ENCODE results near the gene AIDA. TPM values are rescaled to one million over a fixed set of nuclear protein-coding genes. Genes with fewer than 3 reads are reported as not detected.

The AIDA gene
- total and polyA plus RNA-seq, 2 donors (not counting 1 experiment from before 2014, with no cell fraction given) = 67.9 to 153 TPM

DNA sequence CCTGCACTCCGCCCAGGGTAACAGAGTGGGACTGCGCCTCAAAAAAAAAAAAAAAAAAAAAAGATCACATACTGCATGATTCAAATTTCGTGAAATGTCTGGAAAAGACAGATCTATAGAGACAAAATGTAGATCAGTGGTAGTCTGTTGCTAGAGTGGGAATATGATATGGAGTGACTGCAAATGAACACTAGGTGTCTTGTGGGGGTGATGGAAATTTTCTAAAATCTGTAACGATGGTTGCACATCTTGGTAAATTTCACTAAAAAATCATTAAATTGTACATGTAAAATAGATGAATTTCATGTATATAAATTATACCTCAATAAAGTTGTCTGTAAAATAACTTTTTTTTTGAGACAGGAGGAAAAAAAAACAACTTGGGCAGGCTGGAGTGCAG is 5.5 kb downstream of the AIDA start:
- H3K4me1 ChIP-seq (ENCODE audit: control insufficient read depth, extremely low read depth, insufficient read depth, low read length) = peaks cover 3% of the 10 kb centered on the region
- TF ChIP-seq EZH2 (IDR thresholded peaks at IDR 0.05; ENCODE audit: low read length, missing control alignments) = no peak
- TF ChIP-seq, protein P1, sequence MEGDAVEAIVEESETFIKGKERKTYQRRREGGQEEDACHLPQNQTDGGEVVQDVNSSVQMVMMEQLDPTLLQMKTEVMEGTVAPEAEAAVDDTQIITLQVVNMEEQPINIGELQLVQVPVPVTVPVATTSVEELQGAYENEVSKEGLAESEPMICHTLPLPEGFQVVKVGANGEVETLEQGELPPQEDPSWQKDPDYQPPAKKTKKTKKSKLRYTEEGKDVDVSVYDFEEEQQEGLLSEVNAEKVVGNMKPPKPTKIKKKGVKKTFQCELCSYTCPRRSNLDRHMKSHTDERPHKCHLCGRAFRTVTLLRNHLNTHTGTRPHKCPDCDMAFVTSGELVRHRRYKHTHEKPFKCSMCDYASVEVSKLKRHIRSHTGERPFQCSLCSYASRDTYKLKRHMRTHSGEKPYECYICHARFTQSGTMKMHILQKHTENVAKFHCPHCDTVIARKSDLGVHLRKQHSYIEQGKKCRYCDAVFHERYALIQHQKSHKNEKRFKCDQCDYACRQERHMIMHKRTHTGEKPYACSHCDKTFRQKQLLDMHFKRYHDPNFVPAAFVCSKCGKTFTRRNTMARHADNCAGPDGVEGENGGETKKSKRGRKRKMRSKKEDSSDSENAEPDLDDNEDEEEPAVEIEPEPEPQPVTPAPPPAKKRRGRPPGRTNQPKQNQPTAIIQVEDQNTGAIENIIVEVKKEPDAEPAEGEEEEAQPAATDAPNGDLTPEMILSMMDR (conservative IDR thresholded peaks at IDR 0.05 in 1 of 2, IDR thresholded peaks at IDR 0.05 in 1 of 2; ENCODE audit: low read depth in 1 of 2, low read length in 2 of 2) = no peak
- no peaks in the 10 kb centered on the region for H4K20me1 ChIP-seq (ENCODE audit: control insufficient read depth, extremely low read depth, insufficient read depth, low read length)
- no peak overlapping the region for H3K4me3 ChIP-seq (replicated peaks in 1 of 4; ENCODE audit: control extremely low read depth in 1 of 4, insufficient read depth in 1 of 4, low read depth in 3 of 4, low read length in 4 of 4)
- H3K4me2 ChIP-seq (ENCODE audit: extremely low read depth, insufficient read depth, low read length) = no peak overlapping the region
- H3K27ac ChIP-seq (ENCODE audit: insufficient read depth, low read length) = no peak overlapping the region
- H3K9me3 ChIP-seq (ENCODE audit: control insufficient read depth, insufficient read depth, low read depth, low read length) = no peaks in the 10 kb centered on the region
- no peak overlapping the region for H3K9ac ChIP-seq (ENCODE audit: insufficient read depth, low read length)
- no peaks in the 10 kb centered on the region for H3K27me3 ChIP-seq (ENCODE audit: control insufficient read depth, insufficient read depth, low read length)
- no peaks in the 10 kb centered on the region for H3K36me3 ChIP-seq (ENCODE audit: control insufficient read depth, insufficient read depth, low read length)
- H3K79me2 ChIP-seq (ENCODE audit: control insufficient read depth, insufficient read depth, low read length) = peaks cover 80% of the 10 kb centered on the region
- no peak overlapping the region for H2AFZ ChIP-seq (ENCODE audit: low read length)
- no peak for DNase-seq (ENCODE audit: low read depth in 2 of 2)

- TF ChIP-seq, protein P1 (conservative IDR thresholded peaks at IDR 0.05 in 1 of 2, IDR thresholded peaks at IDR 0.05 in 1 of 2; ENCODE audit: low read depth in 1 of 2, low read length in 2 of 2) = no peak
- no peak for TF ChIP-seq EZH2 (IDR thresholded peaks at IDR 0.05; ENCODE audit: low read length, missing control alignments)
- Histone ChIP-seq H2AFZ (ENCODE audit: low read length) (no peak overlapping the region), H3K27ac (ENCODE audit: insufficient read depth, low read length) (no peak overlapping the region), H3K9me3 (ENCODE audit: control insufficient read depth, insufficient read depth, low read depth, low read length) (no peaks in the 10 kb centered on the region), H3K4me3 (replicated peaks in 1 of 4; ENCODE audit: control extremely low read depth in 1 of 4, insufficient read depth in 1 of 4, low read depth in 3 of 4, low read length in 4 of 4) (no peak overlapping the region), H3K27me3 (ENCODE audit: control insufficient read depth, insufficient read depth, low read length) (no peaks in the 10 kb centered on the region), H3K9ac (ENCODE audit: insufficient read depth, low read length) (no peak overlapping the region), H3K4me2 (ENCODE audit: extremely low read depth, insufficient read depth, low read length) (no peak overlapping the region), H3K4me1 (ENCODE audit: control insufficient read depth, extremely low read depth, insufficient read depth, low read length) (no peaks in the 10 kb centered on the region), H4K20me1 (ENCODE audit: control insufficient read depth, extremely low read depth, insufficient read depth, low read length) (no peaks in the 10 kb centered on the region), H3K36me3 (ENCODE audit: control insufficient read depth, insufficient read depth, low read length) (no peaks in the 10 kb centered on the region), H3K79me2 (ENCODE audit: control insufficient read depth, insufficient read depth, low read length) (peaks cover 58% of the 10 kb centered on the region)
- no peak for DNase-seq (ENCODE audit: low read depth in 2 of 2)
These were observed 8.0 kb downstream of the AIDA start for GRCh38 chr1:222704260-222704659.

DNA sequence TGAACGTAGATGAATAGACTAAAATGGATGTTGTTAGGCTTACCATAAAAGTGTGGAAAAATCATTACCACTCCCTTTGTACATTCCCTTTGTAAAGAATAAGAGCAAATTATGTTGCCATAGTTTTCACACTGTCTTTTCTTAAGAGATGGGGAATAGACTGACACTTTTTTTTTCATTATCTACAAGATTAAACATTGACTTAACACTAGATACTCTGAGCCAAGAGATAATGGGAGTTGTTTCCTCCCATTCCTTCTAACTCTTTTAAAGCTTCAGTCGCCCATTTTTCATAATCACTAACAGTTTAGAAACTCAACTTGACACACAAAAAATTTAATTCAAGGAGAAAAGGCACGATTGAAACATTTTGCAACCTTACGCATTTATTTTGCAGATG is 10.1 kb downstream of the AIDA start:
- H3K27ac ChIP-seq (ENCODE audit: insufficient read depth, low read length) = no peak overlapping the region
- H3K4me3 ChIP-seq (replicated peaks in 1 of 4; ENCODE audit: control extremely low read depth in 1 of 4, insufficient read depth in 1 of 4, low read depth in 3 of 4, low read length in 4 of 4) = no peak overlapping the region
- no peaks in the 10 kb centered on the region for H3K9me3 ChIP-seq (ENCODE audit: control insufficient read depth, insufficient read depth, low read depth, low read length)
- TF ChIP-seq EZH2 (IDR thresholded peaks at IDR 0.05; ENCODE audit: low read length, missing control alignments) = no peak
- TF ChIP-seq, protein P1 (conservative IDR thresholded peaks at IDR 0.05 in 1 of 2, IDR thresholded peaks at IDR 0.05 in 1 of 2; ENCODE audit: low read depth in 1 of 2, low read length in 2 of 2) = no peak
- peaks cover 41% of the 10 kb centered on the region for H3K79me2 ChIP-seq (ENCODE audit: control insufficient read depth, insufficient read depth, low read length)
- H3K27me3 ChIP-seq (ENCODE audit: control insufficient read depth, insufficient read depth, low read length) = no peaks in the 10 kb centered on the region
- no peak overlapping the region for H3K4me2 ChIP-seq (ENCODE audit: extremely low read depth, insufficient read depth, low read length)
- DNase-seq (ENCODE audit: low read depth in 2 of 2) = no peak
- H3K9ac ChIP-seq (ENCODE audit: insufficient read depth, low read length) = no peak overlapping the region
- H4K20me1 ChIP-seq (ENCODE audit: control insufficient read depth, extremely low read depth, insufficient read depth, low read length) = no peaks in the 10 kb centered on the region
- no peaks in the 10 kb centered on the region for H3K4me1 ChIP-seq (ENCODE audit: control insufficient read depth, extremely low read depth, insufficient read depth, low read length)
- no peak overlapping the region for H2AFZ ChIP-seq (ENCODE audit: low read length)
- H3K36me3 ChIP-seq (ENCODE audit: control insufficient read depth, insufficient read depth, low read length) = no peaks in the 10 kb centered on the region

Data from fibroblast of lung (primary cell).